GM12892 (cell line): ENCODE results near the gene TMF1.

ENCODE experiments used
- POLR2A ChIP-seq: IDR thresholded peaks from 2 replicates; pipeline ENCODE4 v1.6.1; 2011; ENCODE audit warnings: low read depth, low read length, control low read depth
- POLR2AphosphoS5 ChIP-seq: IDR thresholded peaks from 2 replicates; pipeline ENCODE4 v1.6.1; 2011; ENCODE audit warnings: low read depth, low read length, control low read depth

- TF ChIP-seq POLR2A (no peak), POLR2AphosphoS5 (no peak)
These were observed 19.4 kb downstream of the TMF1 start for GRCh38 chr3:69032737-69033136.
